ENCODE data around the gene CCL2. TPM values are rescaled to one million over a fixed set of nuclear protein-coding genes. Genes with fewer than 3 reads are reported as not detected.

Gene CCL2
- total RNA-seq, 1 donor from 2014 or later, result 53.3 TPM

DNA sequence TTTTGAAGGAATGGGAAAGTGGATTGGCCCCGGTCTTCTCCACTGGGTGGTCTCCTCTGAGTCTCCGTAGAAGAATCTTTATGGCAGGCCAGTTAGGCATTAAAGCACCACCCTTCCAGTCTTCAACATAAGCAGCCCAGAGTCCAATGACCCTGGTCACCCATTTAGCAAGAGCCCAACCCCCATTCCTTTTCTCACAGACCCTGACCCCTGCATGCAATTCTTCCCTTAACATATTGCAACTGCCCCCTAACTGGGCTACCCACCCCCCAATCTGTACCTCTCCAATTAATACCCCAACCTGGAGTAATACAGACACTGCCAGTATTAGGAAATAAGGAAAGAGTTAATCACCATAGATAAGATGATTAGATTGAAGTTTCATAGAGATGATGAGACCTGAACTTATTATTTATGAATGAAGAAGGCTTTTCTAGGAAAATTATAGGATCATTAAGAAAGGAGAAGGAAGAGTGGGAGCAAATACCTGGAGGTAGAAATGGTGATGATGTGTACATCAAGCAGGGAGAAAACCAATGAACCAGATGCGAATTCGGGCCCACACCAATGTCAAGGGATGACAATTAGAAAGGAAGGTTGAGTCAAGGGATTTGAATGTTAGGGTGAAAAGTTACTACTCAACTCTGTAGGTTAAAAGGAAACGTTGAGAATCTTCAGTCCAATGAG, 2.4 kb downstream of the CCL2 start:
- DNase-seq (no peak), ATAC-seq (no peak)
- Histone ChIP-seq H3K9me3 (no peaks in the 10 kb centered on the region), H3K4me1 (peaks cover 35% of the 10 kb centered on the region), H3K4me3 (no peak overlapping the region), H3K36me3 (no peaks in the 10 kb centered on the region), H3K27me3 (no peaks in the 10 kb centered on the region), H3K27ac (no peak overlapping the region)
- intact Hi-C loops (cut with DNase I), result no loop called here
- no peak for TF ChIP-seq CTCF (IDR thresholded peaks at IDR 0.05)

DNA sequence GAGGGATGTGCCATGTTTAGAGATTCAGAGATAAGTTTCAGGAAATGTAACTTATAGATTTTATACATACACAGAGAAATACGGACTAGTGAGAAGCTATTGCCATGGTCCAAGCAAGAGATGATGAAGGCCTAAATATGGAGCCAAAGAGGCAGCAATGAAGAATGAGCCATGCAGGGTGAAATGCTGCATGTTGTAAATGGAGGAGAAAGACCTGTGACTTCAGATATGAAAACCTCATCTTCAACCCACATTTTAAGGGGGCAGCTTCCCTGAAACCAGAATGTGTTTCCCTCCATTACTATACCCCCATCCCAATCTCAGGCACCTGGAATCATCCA, 2.9 kb downstream of the CCL2 start:
- Histone ChIP-seq H3K4me3 (no peak overlapping the region), H3K27me3 (no peaks in the 10 kb centered on the region), H3K27ac (no peak overlapping the region), H3K9me3 (no peaks in the 10 kb centered on the region), H3K36me3 (no peaks in the 10 kb centered on the region), H3K4me1 (peaks cover 30% of the 10 kb centered on the region)
- intact Hi-C loops (cut with DNase I), result no loop called here
- TF ChIP-seq CTCF (IDR thresholded peaks at IDR 0.05), result no peak
- ATAC-seq, result no peak
- no peak for DNase-seq

DNA sequence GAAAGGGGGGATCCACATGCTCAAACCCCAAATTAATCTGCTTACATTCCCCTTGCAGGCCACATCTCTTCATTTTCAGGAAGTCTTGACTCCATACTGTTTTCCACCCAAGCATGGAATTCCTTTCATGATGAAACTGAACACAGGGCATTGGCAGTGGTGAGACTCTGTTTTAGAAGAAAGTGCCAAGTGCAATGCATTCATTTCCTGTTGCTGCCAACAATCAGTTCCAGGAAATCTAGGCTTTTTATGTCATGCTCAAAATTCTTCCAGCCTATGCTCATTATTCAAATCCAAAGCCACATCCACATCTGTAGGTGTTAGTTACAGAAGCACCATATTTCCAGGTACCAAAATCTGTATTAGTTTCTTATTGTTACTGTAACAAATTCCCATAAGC, 4.1 kb downstream of the CCL2 start:
- no peaks in the 10 kb centered on the region for H3K36me3 ChIP-seq
- TF ChIP-seq CTCF (IDR thresholded peaks at IDR 0.05), result no peak
- H3K27ac ChIP-seq, result no peak overlapping the region
- H3K4me3 ChIP-seq, result no peak overlapping the region
- H3K4me1 ChIP-seq, result peaks cover 18% of the 10 kb centered on the region
- no peaks in the 10 kb centered on the region for H3K9me3 ChIP-seq
- no peak for ATAC-seq
- intact Hi-C loops (cut with DNase I), result no loop called here
- no peaks in the 10 kb centered on the region for H3K27me3 ChIP-seq
- DNase-seq, result no peak

- H3K9me3 ChIP-seq, result no peaks in the 10 kb centered on the region
- H3K27ac ChIP-seq, result no peak overlapping the region
- no peaks in the 10 kb centered on the region for H3K27me3 ChIP-seq
- no peak for ATAC-seq
- intact Hi-C loops (cut with DNase I), result no loop called here
- H3K36me3 ChIP-seq, result no peaks in the 10 kb centered on the region
- no peak for TF ChIP-seq CTCF (IDR thresholded peaks at IDR 0.05)
- no peak for DNase-seq
- no peak overlapping the region for H3K4me3 ChIP-seq
- peaks cover under 1% of the 10 kb centered on the region for H3K4me1 ChIP-seq
These were observed 5.8 kb downstream of the CCL2 start for GRCh38 chr17:34260861-34261260.

DNA sequence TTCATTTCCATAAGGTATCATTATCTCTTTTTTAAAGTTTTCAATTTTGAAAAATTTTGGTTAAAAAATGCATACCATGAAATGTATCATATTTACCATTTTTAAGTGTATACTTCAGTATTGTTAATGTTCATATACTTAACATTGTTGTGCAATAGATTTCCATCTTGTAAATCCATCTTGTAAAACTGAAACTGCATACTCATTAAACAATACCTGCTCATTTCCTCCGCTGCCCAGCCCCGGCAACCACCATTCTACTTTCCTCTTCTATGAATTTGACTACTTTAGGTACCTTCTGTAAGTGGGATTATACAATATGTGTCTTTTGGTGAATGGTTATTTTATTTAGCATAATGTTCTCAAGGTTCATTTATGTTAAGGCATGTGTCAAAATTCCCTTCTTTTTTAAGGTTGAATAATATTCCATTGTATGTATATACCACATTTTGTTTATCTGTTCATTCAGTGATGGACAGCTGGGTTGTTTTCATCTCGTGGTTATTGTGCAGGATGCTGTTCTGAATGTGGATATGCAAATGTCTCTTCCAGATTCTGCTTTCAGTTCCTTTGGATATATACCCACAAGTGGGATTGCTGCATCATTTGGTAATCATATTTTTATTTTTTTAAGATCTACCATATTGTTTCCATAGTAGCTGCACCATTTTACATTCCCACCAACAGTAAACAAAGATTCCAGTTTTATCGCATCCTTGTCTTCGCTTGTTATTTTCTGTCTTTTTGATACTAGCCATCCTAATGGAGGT, 6.7 kb downstream of the CCL2 start:
- Histone ChIP-seq H3K27ac (no peak overlapping the region), H3K27me3 (no peaks in the 10 kb centered on the region), H3K36me3 (no peaks in the 10 kb centered on the region), H3K9me3 (no peaks in the 10 kb centered on the region), H3K4me1 (no peaks in the 10 kb centered on the region), H3K4me3 (no peak overlapping the region)
- ATAC-seq, result no peak
- DNase-seq, result no peak
- intact Hi-C loops (cut with DNase I), result no loop called here
- no peak for TF ChIP-seq CTCF (IDR thresholded peaks at IDR 0.05)

Data from upper lobe of right lung (tissue), 1 donor.